HG03066 (cell line): Measurements from ENCODE around the gene PSPH.
A peak's percentile ranks its signal among the peaks of the same experiment; 100 is the strongest.
"Not testable (repeated sequence)": the region's sequence is repeated elsewhere in the genome, so short reads cannot be mapped to it uniquely, and the experiment has no call there.

Source experiments
- ATAC-seq: cut with Tn5 transposase; IDR thresholded peaks from one replicate; pipeline ENCODE4 v1.9.1; 2021; ENCODE audit warnings: low read depth; ENCODE audit not compliant: unreplicated experiment

Gene PSPH

DNA sequence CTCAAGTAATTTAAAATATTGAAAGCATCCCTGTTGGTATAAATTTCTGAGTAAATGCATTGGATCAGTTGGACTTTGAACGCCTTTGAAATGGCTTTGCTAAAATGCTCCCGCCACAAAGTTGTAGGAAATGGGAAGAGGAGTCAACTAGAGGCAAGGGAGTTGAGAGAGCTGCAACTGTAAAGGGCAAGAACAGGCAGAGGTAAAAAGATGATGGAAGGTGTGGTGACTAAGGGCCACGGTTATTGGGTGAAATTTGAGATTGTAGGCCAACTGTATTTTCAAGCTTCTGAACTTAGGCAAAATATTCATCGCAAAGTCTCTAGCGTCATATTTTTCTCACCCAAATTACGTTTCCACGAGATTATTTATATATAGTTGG lies 12.2 kb upstream of the PSPH start:
- no peak for ATAC-seq

DNA sequence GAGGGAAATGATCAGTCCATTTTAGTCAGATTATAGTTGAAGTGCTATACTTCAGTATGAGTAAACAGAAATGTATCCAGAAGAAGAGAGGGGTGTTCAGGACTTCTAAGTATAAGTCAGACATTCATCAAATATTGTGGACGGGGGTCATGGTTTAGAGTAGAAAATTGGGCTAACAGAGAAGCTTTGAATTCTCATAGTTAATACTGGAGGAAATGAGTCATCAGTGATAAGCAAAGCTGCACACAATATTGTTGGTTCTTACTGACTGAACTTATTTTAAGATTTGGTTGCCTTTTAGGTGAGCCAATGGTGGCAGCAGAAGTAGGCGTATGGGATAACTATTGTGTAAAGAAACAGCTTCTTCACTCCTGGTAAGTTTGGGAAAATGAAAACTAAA lies 11.1 kb upstream of the PSPH start:
- ATAC-seq = no peak

DNA sequence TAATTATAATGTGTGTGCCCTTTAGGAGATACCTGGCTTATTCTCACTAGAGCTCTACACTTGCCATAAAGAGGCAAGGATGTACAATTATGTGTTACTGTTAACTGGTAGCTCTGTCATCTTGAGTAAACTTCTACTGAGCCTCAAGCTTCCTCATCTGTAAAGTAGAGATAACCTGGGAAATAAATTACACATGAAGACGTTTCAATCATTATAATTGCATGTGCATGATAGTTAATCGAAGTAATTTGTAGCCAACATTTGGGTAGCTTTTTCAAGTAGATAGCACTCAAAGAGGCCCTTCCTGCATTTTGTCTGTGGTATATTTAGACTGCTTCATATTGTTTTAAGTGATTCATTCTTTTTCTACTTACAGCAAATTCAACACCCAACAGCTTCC lies 2.7 kb upstream of the PSPH start:
- ATAC-seq = no peak

DNA sequence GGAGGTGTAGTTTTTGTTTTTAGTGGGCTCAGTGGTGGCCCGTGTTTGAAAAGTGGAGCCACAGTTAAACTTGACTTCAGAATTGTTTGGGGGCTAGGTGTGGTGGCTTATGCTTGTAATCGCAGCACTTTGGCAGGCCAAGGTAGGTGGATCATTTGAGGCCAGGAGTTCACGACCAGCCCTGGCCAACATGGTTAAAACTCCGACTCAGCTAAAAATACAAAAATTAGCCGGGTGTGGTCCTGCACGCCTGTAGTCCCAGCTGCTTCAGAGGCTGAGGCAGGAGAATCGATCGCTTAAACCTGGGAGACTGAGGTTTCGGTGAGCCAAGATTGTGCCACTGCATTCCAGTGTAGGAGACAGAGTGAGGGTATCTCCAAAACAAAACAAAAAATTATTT lies 2.1 kb upstream of the PSPH start:
- no peak for ATAC-seq

DNA sequence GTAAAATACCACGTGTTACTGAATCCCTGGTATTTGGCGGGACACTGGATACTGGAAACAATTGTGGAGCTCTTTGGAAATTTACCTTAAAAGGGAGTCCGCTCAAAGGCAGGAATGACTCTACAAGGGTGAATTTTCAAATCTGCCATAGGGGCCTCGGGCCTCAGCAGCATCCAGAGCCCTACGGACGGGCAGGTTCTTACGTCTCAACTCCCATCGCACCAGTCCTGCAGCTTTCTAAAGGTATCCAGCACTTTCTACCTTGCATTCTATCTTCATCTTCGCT lies 248 bp downstream of the PSPH start:
- ATAC-seq = no peak

DNA sequence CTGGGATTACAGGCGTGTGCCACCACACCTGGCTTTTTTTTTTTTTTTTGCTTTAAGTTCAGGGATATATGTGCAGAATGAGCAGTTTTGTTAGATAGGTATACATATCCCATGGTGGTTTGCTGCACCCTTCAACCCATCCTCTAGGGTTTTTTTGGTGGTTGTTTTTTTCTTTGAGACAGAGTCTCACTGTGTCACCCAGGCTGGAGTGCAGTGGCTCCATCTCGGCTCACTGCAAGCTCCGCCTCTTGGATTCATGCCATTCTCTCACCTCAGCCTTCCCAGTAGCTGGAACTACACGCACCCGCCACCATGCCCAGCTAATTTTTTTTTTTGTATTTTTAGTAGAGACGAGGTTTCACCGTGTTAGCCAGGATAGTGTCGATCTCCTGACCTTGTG lies 2.5 kb downstream of the PSPH start:
- not testable (repeated sequence) for ATAC-seq

DNA sequence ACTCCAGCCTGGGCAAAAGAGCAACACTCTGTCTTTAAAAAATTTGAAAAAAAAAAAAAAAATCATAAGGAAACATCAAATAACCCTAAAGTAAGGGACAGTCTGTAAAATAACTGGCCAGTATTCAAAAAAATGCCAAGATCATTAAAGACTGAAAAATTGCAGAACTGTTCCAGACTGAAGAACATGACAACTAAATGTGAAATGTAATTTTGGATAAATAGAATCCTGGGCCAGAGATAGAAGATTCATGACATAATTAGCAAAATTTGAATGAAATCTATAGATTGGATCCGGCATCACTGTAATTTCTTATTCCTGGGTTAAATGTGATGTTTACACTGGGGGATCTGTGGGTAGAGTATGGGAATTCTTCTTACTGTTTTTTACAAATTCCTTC lies 3.0 kb downstream of the PSPH start:
- no peak for ATAC-seq

DNA sequence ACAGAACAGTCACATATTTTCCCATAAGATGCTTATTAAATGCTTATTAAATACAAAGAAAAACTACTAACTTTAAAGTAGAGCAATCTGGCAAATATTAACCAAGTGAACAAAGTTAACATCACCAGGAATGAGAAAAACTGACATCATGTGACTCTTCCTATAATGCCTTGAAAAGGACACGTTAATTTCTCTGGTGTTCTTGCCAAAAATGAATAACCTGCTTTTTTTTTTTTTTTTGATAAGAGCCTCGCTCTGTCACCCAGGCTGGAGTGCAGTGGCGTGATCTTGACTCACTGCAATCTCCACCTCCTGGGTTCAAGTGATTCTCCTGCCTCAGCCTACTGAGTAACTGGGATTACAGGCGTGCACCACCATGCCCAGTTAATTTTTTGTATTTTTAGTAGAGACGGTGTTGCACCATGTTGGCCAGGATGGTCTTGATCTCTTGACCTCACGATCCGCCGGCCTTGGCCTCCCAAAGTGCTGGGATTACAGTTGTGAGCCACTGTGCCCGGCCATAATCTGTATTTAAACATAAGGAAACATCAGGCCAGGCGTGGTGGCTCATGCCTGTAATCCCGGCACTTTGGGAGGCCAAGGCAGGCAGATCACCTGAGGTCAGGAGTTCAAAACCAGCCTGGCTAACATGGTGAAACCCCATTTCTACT lies 3.7 kb downstream of the PSPH start:
- not testable (repeated sequence) for ATAC-seq

DNA sequence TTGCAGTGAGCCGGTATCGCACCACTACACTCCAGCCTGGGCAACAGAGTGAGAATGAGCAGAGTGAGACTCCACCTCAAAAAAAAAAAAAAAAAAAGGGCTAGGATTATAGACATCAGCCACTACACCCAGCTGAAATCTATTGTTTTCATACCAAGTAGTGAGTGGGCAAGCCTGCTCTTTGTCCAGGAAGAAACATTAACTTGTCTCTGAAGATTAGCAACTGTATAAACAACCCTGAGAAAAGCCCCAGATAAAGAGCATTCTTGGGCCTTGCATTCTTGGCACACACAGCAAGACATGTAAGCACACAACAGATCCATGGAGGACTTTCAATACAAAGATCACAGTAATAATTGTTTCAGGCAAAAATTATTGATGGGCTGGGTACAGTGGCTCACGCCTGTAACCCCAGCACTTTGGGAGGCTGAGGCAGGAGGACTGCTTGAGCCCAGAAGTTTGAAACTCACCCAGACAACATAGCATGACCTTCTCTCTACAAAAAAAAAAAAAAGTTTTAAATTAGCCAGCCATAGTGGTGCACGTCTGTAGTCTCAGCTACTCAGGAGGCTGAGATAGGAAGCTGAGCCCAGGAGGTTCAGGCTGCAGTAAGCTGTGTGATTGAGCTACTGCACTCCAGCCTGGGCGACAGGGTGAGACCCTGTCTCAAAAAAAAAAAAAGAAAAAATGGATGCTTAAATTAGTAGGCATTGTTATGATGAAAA lies 4.4 kb downstream of the PSPH start:
- no peak for ATAC-seq

DNA sequence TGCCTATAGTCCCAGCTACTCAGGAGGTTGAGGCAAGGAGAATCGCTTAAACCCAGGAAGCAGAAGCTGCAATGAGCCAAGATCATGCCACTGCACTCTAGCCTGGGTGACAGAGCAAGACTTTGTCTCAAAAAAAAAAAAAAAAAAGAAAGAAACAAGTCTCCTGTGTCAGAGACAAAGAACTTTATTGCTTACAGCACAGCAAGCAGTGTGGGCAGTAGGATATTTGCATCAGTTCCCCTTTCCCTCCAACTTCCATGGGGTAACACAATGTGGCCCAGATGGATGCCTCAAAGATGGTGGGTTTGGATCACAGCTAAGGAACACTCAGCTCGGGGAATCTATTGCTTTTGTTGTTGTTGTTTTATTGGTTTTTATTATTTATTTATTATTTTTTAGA lies 5.5 kb downstream of the PSPH start:
- ATAC-seq = not testable (repeated sequence)

DNA sequence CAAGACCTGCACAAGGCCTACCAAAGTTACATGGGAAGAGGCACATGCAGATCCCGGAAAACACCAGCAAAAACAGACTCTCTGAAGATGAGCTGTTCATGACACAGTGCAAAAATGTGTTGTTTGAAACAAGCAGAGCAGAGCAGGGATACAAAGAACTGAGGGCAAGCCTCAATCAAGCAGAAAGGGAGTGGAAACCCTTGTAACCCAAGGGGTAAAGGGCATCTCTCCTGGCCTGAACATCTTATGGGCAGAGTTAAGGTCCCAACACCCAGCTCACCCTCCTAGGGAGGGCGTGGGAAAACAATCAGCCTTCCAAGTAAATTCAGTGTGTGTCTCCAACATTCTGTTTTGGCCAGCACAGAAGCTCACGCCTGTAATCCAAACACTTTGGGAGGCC lies 10.5 kb downstream of the PSPH start:
- ATAC-seq = no peak

DNA sequence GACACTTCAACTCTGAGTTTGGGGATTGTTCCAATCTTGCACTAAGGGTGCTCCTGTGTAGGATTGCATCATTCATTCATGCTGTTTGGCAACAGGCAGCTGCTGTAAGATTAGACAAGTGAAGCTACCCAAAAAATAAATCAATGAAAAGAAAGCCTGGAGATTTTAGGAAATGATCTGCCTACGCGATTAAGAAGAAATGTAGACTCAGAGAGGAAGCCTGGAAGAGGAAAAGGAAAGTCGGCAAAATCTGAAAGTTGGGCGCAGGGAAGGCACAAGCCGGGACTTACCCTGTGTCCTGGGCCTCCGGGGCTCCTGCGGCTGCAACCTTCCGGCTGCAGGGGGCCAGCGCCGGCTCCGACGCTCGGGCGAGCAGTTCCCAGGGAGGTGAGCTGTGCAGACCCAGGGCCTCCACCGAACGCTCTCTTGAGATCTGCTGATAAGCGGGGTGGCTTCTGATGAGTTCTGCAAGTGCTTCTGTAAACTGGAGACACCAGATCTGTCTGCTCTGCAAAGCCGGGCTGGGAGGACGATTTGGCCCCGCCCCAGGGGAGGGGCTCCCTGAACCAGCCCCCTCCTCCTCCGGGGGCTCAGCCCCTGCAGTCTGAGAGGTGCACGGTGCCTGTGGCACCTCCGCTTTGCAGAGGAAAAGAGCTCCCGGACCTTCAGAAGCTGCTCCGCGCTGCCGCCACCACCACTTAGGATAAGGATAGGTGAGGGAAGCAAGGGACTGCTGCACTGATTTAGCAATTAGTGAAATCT lies 17.4 kb downstream of the PSPH start:
- ATAC-seq = peak; percentile 92

DNA sequence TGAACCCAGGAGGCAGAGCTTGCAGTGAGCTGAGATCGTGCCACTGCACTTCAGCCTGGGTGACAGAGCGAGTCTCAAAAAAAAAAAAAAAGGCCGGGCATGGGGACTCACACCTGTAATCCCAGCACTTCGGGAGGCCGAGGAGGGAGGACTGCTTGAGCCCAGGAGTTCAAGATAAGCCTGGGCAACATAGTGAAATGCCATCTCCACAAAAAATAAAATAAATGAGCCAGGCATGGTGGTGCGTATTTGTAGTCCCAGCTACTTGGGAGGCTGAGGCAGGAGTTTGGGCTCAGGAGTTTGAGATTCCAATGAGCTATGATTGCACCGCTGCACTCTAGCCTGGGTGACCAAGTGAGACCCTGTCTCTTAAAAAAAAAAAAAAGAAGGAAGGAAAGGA lies 18.7 kb downstream of the PSPH start:
- ATAC-seq = not testable (repeated sequence)

DNA sequence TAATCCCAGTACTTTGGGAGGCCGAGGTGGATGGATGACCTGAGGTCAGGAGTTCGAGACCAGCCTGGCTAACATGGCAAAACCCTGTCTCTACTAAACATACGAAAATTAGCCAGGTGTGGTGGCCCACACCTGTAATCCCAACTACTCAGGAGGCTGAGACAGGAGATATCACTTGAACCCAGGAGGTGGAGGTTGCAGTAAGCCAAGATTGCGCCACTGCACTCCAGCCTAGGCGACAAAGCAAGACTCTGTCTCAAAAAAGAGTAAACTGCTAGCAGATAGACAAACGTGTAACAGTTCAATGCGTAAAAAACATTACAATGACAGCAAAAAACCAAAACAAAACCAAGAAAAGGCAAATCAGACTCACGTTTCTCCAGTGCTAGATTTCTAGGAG lies 19.7 kb downstream of the PSPH start:
- not testable (repeated sequence) for ATAC-seq

DNA sequence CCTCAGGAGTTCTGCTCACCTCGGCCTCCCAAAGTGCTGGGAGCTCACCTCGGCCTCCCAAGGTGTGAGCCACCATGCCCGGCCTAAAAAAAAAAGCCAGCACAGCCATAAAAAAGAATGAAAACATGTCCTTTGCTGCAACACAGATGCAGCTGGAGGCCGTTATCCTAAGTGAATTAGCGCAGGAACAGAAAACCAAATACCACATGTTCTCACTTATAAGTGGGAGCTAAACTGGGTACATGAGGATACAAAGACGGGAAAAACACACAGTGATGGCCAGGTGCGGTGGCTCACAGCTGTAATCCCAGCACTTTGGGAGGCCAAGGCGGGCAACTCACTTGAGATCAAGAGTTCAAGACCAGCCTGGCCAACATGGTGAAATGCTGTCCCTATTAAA lies 20.9 kb downstream of the PSPH start:
- ATAC-seq = no peak

DNA sequence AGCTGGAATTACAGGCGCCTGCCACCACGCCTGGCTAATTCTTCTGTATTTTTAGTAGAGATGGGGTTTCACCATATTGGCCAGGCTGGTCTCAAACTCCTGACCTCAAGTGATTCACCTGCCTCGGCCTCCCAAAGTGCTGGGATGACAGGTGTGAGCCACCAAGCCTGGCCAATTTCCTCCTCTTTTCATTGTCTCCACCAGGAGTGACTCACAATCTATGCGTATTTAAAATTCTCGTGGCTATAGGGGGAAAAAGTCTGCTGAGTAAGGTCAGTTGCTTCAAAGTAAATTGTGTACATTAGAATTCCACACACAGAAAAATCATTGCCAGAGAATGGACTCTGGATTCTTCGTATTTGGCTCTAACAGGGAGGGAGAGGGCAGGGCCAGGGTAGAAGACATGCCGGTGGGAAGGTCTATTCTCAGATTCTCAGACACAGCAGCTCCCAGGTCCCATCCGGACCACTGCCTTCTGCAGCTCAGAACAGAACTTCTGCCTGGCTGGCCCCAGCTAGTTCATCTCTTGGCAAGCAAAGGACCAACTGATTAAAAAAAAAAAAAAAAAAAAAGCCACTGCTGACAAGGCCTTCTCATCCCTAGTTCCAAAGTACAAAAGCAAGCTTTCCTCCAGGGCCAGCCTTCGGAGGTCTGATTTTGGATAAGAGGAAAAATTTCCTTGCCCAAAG lies 22.2 kb downstream of the PSPH start:
- ATAC-seq = no peak

DNA sequence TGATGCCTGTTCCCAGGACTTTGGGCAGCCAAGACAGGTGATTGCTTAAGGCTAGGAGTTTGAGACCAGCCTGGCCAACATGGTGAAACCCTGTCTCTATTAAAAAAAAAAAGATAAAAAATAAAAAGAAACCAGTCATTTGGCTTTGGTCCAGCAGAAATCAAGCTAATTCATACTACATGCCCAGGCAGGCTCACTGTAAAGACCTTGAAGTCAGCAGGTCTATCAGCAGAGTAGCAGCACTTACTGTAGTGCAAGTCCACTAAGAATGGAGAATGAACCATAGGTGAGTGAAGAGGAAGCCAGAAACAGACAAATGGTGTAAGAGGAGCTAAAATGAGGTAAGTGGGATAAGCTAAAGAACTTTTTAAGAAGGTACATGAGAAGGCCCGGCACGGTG lies 24.7 kb downstream of the PSPH start:
- ATAC-seq = no peak

DNA sequence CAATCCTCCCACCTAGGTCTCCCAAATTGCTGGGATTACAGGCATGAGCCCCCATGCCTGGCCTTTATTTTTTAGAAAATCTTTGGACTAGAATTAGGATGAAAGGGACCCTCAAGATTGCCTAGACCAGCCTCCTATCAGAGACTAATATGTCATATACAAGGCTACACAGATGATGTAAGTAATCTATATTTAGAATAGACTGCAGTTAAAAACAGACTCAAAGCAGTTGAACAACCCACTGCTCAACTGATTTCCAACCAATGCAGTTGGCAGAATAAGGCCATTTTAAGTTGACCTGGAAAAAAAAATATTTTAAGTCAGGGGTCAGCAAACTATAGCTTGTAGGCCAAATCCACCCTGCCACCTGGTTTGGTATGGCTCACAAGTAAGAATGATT lies 27.7 kb downstream of the PSPH start:
- ATAC-seq = no peak

DNA sequence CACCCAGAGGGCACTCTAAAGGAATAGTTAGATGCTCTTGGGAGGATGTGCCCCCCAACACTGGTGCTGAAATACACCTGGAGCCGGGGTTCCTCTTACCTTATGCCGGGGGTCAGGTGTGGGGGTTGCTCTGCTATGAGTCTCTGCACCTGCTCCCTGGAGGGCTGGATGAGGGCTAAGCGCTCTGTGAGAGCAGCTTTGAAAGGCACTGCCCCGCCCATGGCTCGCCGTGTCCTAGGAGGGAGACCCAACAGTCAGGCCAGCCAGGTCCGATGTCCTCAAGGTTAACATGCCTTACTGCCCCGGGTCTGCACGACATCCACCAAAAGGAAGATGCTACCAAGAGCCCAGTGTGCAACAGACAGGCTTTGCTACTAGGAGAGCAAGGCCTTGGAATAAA lies 31.7 kb downstream of the PSPH start:
- ATAC-seq = no peak

DNA sequence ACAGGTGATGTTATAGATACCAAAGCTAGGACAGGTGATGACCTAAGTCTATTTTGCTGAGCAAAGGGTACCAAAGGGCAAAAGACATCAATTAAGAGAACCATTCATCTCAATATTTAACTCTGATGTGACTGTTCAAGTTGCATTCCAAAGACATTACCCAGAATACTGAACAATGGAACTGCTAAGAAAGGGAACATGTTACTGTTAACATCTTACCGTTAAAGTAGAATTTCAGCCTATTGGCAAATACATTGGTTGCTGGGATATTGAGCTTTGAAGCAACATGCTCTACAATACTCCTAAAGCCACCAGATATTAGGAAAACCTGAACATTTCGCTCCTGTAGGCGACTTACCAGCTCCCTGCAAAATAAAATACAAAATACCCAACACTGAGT lies 34.2 kb downstream of the PSPH start:
- ATAC-seq = not testable (repeated sequence)

DNA sequence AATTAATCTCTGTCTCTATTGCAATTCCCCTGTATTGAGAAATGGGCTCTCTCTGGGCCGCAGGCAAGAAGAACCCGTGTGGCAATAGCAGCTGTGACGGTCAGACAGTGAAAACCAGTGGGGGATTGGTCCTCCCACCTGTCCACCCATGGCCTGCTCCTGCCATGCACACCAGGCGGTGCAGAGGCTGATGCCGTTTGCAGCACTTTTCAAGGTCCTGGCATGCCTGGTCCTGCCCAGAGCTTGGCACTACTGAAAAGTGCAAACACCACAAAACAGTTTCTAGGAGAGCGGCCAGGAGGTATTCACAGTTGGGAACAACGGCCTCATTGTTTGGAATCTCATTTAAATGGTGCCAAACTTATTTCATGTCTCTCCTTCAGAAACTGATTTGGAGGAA lies 41.5 kb downstream of the PSPH start:
- ATAC-seq = no peak
